ENCODE measurements around the gene TIMM8A. TPM values are rescaled to one million over a fixed set of nuclear protein-coding genes. Genes with fewer than 3 reads are reported as not detected.

The TIMM8A gene
- total RNA-seq, 4 donors from 2014 or later = 6.9 to 8.9 (median 8.6) TPM

Other genes starting within 250 kb of the TIMM8A start
- gene DRP2, start 129.0 kb downstream of the TIMM8A start, total RNA-seq = under 1 TPM; 0.08 to 0.39 (median 0.18) TPM
- gene TAF7L, start 57.4 kb downstream of the TIMM8A start, total RNA-seq = 1 to 10 TPM in 1 of 4 donors, under 1 TPM in 3; 0.45 to 1.5 (median 0.67) TPM
- 1 to 10 TPM; 1.5 to 3.6 (median 3.4) TPM for gene BTK, start 37.4 kb upstream of the TIMM8A start, total RNA-seq
- 1,000 to 10,000 TPM; 1,158 to 5,300 (median 1,747) TPM for gene RPL36A, start 42.3 kb upstream of the TIMM8A start, total RNA-seq
- gene GLA, start 59.2 kb upstream of the TIMM8A start, total RNA-seq = 10 to 100 TPM; 16.4 to 21.1 (median 18.0) TPM
- 10 to 100 TPM; 43.5 to 54.7 (median 53.7) TPM for gene HNRNPH2, start 59.5 kb upstream of the TIMM8A start, total RNA-seq
- 1 to 10 TPM; 1.9 to 6.1 (median 5.0) TPM for gene ARMCX4, start 136.7 kb upstream of the TIMM8A start, total RNA-seq
- 10 to 100 TPM; 16.2 to 20.9 (median 18.7) TPM for gene ARMCX1, start 201.8 kb upstream of the TIMM8A start, total RNA-seq

Data from lower leg skin (tissue), 4 donors.